ENCODE results near the gene GOLT1A.

DNA sequence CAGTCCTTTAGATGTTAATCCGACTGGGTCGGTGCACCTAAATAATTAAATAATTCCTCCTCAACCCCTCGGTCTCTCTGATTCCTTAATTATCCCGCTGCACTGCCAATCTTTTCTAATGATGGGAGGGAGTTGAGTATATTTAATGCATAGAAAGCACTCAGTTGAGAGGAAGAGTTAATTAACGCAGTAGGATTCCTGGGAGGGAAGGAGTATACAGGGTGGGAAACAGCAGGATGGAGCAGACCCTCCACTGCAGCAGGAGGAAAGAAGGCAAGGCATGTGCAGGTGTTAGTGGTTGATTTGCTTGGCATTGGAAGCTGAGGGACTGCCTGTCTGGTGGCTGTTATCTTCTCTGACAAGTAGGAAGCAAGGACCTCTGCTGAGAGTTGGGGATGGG is 37.7 kb downstream of the GOLT1A start:
- TF ChIP-seq, protein P1, sequence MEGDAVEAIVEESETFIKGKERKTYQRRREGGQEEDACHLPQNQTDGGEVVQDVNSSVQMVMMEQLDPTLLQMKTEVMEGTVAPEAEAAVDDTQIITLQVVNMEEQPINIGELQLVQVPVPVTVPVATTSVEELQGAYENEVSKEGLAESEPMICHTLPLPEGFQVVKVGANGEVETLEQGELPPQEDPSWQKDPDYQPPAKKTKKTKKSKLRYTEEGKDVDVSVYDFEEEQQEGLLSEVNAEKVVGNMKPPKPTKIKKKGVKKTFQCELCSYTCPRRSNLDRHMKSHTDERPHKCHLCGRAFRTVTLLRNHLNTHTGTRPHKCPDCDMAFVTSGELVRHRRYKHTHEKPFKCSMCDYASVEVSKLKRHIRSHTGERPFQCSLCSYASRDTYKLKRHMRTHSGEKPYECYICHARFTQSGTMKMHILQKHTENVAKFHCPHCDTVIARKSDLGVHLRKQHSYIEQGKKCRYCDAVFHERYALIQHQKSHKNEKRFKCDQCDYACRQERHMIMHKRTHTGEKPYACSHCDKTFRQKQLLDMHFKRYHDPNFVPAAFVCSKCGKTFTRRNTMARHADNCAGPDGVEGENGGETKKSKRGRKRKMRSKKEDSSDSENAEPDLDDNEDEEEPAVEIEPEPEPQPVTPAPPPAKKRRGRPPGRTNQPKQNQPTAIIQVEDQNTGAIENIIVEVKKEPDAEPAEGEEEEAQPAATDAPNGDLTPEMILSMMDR (conservative IDR thresholded peaks at IDR 0.05 in 1 of 2, IDR thresholded peaks at IDR 0.05 in 1 of 2; ENCODE audit: low read depth in 1 of 2, low read length in 2 of 2), result no peak
- TF ChIP-seq EZH2 (IDR thresholded peaks at IDR 0.05; ENCODE audit: low read length, missing control alignments), result no peak
